ENCODE measurements around the gene PCSK5. TPM values are rescaled to one million over a fixed set of nuclear protein-coding genes. Genes with fewer than 3 reads are reported as not detected.

PCSK5 gene
- total and polyA plus RNA-seq, 4 donors: 0.58 to 3.6 (median 0.82) TPM

- H3K9me3 ChIP-seq (ENCODE audit: control insufficient read depth in 4 of 4, low read length in 3 of 4): no peaks in the 10 kb centered on the region
- 61% methylated on average over 3 of the region's 3 CpGs for WGBS
- TF ChIP-seq CTCF (IDR thresholded peaks at IDR 0.05; ENCODE audit: low read depth, low read length, missing input control) (no peak), HNF4G (IDR thresholded peaks at IDR 0.05) (no peak), GABPA (IDR thresholded peaks at IDR 0.05 in 1 of 2, conservative IDR thresholded peaks at IDR 0.05 in 1 of 2) (no peak), NR2F2 (IDR thresholded peaks at IDR 0.05) (no peak)
- no peaks in the 10 kb centered on the region for H3K4me1 ChIP-seq (ENCODE audit: control insufficient read depth in 4 of 4, insufficient read depth in 4 of 4, low read length in 3 of 4)
- no peaks in the 10 kb centered on the region for H3K36me3 ChIP-seq (ENCODE audit: control insufficient read depth in 4 of 4, insufficient read depth in 3 of 4, low read depth in 1 of 4, low read length in 3 of 4)
- H3K9ac ChIP-seq (ENCODE audit: low read depth in 1 of 2, low read length in 2 of 2): no peak overlapping the region
- H3K27me3 ChIP-seq (ENCODE audit: control insufficient read depth in 4 of 4, insufficient read depth in 4 of 4, low read length in 3 of 4): no peaks in the 10 kb centered on the region
- no peak overlapping the region for H3K4me3 ChIP-seq (ENCODE audit: low read depth in 1 of 3, low read length in 3 of 3)
- H3K27ac ChIP-seq (ENCODE audit: low read depth in 1 of 2, low read length in 2 of 2): no peak overlapping the region
- no peak for DNase-seq (ENCODE audit: low spot score)
Measured at GRCh38 chr9:76223749-76224340, 333.4 kb downstream of the PCSK5 start.

- Histone ChIP-seq H3K9me3 (ENCODE audit: control insufficient read depth in 4 of 4, low read length in 3 of 4) (no peaks in the 10 kb centered on the region), H3K27ac (ENCODE audit: low read depth in 1 of 2, low read length in 2 of 2) (no peak overlapping the region), H3K36me3 (ENCODE audit: control insufficient read depth in 4 of 4, insufficient read depth in 3 of 4, low read depth in 1 of 4, low read length in 3 of 4) (no peaks in the 10 kb centered on the region), H3K27me3 (ENCODE audit: control insufficient read depth in 4 of 4, insufficient read depth in 4 of 4, low read length in 3 of 4) (no peaks in the 10 kb centered on the region), H3K4me1 (ENCODE audit: control insufficient read depth in 4 of 4, insufficient read depth in 4 of 4, low read length in 3 of 4) (no peaks in the 10 kb centered on the region), H3K4me3 (ENCODE audit: low read depth in 1 of 3, low read length in 3 of 3) (no peak overlapping the region), H3K9ac (ENCODE audit: low read depth in 1 of 2, low read length in 2 of 2) (no peak overlapping the region)
- TF ChIP-seq RAD21 (IDR thresholded peaks at IDR 0.05): no peak
- no peak for TF ChIP-seq EGR1 (IDR thresholded peaks at IDR 0.05; ENCODE audit: low read depth in 2 of 2)
- TF ChIP-seq MAX (IDR thresholded peaks at IDR 0.05): no peak
- TF ChIP-seq ATF3 (IDR thresholded peaks at IDR 0.05): no peak
- TF ChIP-seq NR2F2 (IDR thresholded peaks at IDR 0.05): no peak
- TF ChIP-seq TAF1 (conservative IDR thresholded peaks at IDR 0.05): no peak
- no peak for TF ChIP-seq HNF4A (conservative IDR thresholded peaks at IDR 0.05)
- TF ChIP-seq REST (IDR thresholded peaks at IDR 0.05): no peak
- no peak for TF ChIP-seq RXRA (IDR thresholded peaks at IDR 0.05)
- no peak for TF ChIP-seq FOXA1 (IDR thresholded peaks at IDR 0.05)
- TF ChIP-seq GABPA (IDR thresholded peaks at IDR 0.05 in 1 of 2, conservative IDR thresholded peaks at IDR 0.05 in 1 of 2): no peak
- TF ChIP-seq YY1 (IDR thresholded peaks at IDR 0.05): no peak
- no peak for TF ChIP-seq HNF4G (IDR thresholded peaks at IDR 0.05)
- no peak for TF ChIP-seq FOXA2 (IDR thresholded peaks at IDR 0.05)
- WGBS: 87% methylated on average over 2 of the region's 2 CpGs
- DNase-seq (ENCODE audit: low spot score): no peak
Measured at GRCh38 chr9:76227156-76227555, 336.7 kb downstream of the PCSK5 start.
